Muscle layer of colon (tissue), 2 donors: ENCODE measurements around the gene NIF3L1.

ENCODE experiments used
- H3K27ac ChIP-seq: one replicate; pipeline ENCODE4 v1.7.0; 2013; ENCODE audit warnings: low read depth, mild to moderate bottlenecking, low read length, moderate library complexity
- H3K27me3 ChIP-seq, 2 donors: one replicate each; pipeline ENCODE4 v1.7.0; 2013; ENCODE audit warnings: low read length in 2 of 2, mild to moderate bottlenecking in 2 of 2; ENCODE audit not compliant: insufficient read depth in 2 of 2, control insufficient read depth in 1 of 2
- H3K36me3 ChIP-seq: one replicate; pipeline ENCODE4 v1.7.0; 2013; ENCODE audit warnings: mild to moderate bottlenecking, low read length; ENCODE audit not compliant: insufficient read depth
- H3K4me1 ChIP-seq: one replicate; pipeline ENCODE4 v1.7.0; 2013; ENCODE audit warnings: mild to moderate bottlenecking, low read length; ENCODE audit not compliant: insufficient read depth
- H3K4me3 ChIP-seq, 2 donors: one replicate each; pipeline ENCODE4 v1.7.0; 2013; ENCODE audit warnings: low read length in 2 of 2, low read depth in 1 of 2, mild to moderate bottlenecking in 1 of 2, moderate library complexity in 1 of 2
- H3K9ac ChIP-seq: one replicate; pipeline ENCODE4 v1.7.0; 2013; ENCODE audit warnings: low read length
- H3K9me3 ChIP-seq: one replicate; pipeline ENCODE4 v1.7.0; 2013; ENCODE audit warnings: mild to moderate bottlenecking, low read length
- donor health status: abdominal sarcoma.
- donor health status: Adenocarcinoma of cecum.

The NIF3L1 gene

DNA sequence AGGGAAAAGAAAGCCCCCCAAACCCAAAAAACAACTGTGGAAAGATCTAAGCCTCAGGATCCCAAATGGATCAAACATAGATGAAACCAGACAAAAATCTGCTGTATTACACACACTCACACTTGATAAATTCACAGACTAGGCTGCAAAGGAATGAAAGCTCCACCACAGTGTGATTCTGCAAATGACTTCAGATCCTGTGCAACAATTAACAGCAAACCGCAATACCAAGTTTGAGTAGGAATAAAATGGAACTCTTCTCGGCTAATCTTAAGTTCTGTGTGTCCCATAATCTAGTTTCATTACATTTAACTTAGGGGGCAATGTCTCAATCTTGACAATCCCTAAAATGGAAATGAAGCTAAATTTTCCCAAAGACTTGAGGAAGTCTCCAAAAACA is 36.6 kb upstream of the NIF3L1 start:
- Histone ChIP-seq H3K9ac (no peak overlapping the region), H3K27me3 (no peaks in the 10 kb centered on the region), H3K4me3 (no peak overlapping the region), H3K27ac (no peak overlapping the region), H3K4me1 (peaks cover 6% of the 10 kb centered on the region), H3K9me3 (no peaks in the 10 kb centered on the region), H3K36me3 (peaks cover 68% of the 10 kb centered on the region)

DNA sequence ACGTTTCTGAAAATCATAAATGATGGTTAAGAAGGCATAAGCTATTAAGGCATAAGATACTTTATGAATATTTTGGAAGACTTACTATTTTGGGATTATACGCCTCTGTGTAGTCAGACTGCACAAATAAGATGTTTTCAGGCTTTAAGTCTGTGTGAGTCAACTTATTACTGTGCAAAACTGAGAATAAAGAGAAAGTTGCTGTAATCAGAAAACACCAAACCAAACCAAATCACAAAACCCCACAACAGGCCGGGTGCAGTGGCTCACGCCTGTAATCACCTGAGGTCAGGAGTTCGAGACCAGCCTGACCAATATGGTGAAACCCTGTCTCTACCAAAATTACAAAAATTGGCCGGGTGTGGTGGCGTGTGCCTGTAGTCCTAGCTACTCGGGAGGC is 32.4 kb upstream of the NIF3L1 start:
- Histone ChIP-seq H3K4me1 (peaks cover 47% of the 10 kb centered on the region), H3K36me3 (peaks cover 75% of the 10 kb centered on the region), H3K9ac (no peak overlapping the region), H3K9me3 (no peaks in the 10 kb centered on the region), H3K4me3 (no peak overlapping the region), H3K27me3 (no peaks in the 10 kb centered on the region), H3K27ac (no peak overlapping the region)

DNA sequence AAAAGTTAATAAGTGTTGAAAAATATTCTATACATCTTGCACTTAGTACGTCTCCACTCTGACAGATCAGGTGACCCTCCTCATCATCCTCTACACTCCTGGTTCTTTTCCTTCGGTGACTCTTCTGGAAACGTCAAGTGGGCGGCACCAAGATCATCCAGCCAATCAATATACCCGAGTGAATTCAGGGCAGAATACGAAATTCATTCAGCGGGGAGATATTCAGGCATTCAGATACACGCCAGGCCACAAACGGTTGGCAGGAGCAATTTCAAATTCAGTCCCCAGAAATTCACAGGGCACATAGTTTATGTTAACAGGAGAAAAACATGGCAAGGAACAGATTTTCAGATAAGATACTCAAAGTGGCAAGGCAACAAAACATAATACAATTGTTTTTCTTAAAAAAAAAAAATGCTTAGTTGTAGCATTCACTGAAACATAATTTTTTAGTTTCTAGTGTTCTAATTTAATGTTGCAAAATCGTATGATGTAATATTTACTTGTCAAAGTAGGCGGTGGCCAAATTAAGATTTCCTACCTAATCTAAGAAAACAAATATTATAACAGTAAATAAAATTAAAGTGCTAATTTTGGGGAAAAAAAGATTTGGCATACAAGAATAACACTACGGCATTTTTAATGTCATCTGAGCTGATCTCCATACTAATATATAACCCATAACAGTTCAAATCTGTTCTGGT is 28.9 kb upstream of the NIF3L1 start:
- H3K9me3 ChIP-seq, result no peaks in the 10 kb centered on the region
- peaks cover 47% of the 10 kb centered on the region for H3K4me1 ChIP-seq
- no peak overlapping the region for H3K27ac ChIP-seq
- no peaks in the 10 kb centered on the region for H3K27me3 ChIP-seq
- H3K36me3 ChIP-seq, result peaks cover 43% of the 10 kb centered on the region
- H3K9ac ChIP-seq, result peak overlapping the region; percentile 22
- H3K4me3 ChIP-seq, result peak overlapping the region in 1 of 2 donors; percentile 93

DNA sequence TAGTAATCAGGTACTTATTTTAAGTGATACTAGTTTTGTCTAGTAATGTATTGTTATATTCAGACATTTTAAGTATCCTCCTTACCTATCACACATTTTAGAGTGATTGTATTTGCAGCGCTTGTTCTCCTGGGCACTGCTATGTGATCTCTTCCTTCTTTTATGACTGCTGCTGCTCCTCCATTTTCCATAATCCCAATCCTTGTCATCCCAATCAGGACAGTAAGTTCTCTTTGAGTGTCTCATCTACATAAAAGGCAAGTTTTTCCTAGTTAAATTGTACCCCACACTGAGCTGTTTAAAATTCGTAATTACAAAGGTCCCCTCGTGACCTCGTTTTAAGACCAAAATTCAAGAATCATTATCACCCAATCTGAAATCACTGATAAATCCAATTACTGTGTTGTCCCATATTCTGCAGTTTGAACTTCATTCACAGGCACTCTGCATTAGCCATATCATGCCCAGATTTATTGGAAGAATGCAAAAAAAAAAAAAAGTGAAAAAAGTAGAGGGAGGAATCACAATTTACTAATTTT is 27.5 kb upstream of the NIF3L1 start:
- Histone ChIP-seq H3K27ac (peak overlapping the region; percentile 3), H3K36me3 (peaks cover 32% of the 10 kb centered on the region), H3K9me3 (no peaks in the 10 kb centered on the region), H3K9ac (peak overlapping the region; percentile 47), H3K4me3 (peak overlapping the region; percentile 33 to 93), H3K4me1 (peaks cover 47% of the 10 kb centered on the region), H3K27me3 (no peaks in the 10 kb centered on the region)

- Histone ChIP-seq H3K27ac (peak overlapping the region; percentile 100), H3K27me3 (no peaks in the 10 kb centered on the region), H3K9ac (peak overlapping the region; percentile 93), H3K9me3 (no peaks in the 10 kb centered on the region), H3K4me3 (peak overlapping the region; percentile 93 to 99), H3K4me1 (peaks cover 42% of the 10 kb centered on the region), H3K36me3 (peaks cover 23% of the 10 kb centered on the region)
These were observed 26.6 kb upstream of the NIF3L1 start for GRCh38 chr2:200862532-200863000.

- no peaks in the 10 kb centered on the region for H3K9me3 ChIP-seq
- H3K9ac ChIP-seq, result peak overlapping the region; percentile 93
- H3K36me3 ChIP-seq, result peaks cover 11% of the 10 kb centered on the region
- H3K27ac ChIP-seq, result peak overlapping the region; percentile 100
- H3K4me3 ChIP-seq, result peak overlapping the region; percentile 93 to 99
- no peaks in the 10 kb centered on the region for H3K27me3 ChIP-seq
- H3K4me1 ChIP-seq, result peaks cover 29% of the 10 kb centered on the region
These were observed 25.4 kb upstream of the NIF3L1 start for GRCh38 chr2:200863782-200864175.

- peak within 1 kb of the TSS; percentile 93 to 99 for H3K4me3 ChIP-seq
- peak within 1 kb of the TSS; percentile 93 for H3K9ac ChIP-seq
- H3K27me3 ChIP-seq, result no peaks in the 10 kb centered on the region
- no peaks in the 10 kb centered on the region for H3K9me3 ChIP-seq
- peaks cover 23% of the 10 kb centered on the region for H3K4me1 ChIP-seq
- H3K27ac ChIP-seq, result peak within 1 kb of the TSS; percentile 100
- peaks cover 5% of the 10 kb centered on the region for H3K36me3 ChIP-seq
These were observed 24.8 kb upstream of the NIF3L1 start, which contains the start of gene CLK1 for GRCh38 chr2:200864176-200865034. Gene CLK1 (minus strand): TSS chr2:200864658. CDS start chr2:200861862, 2,796 bp downstream.

- Histone ChIP-seq H3K9ac (no peak overlapping the region), H3K4me1 (no peaks in the 10 kb centered on the region), H3K27ac (no peak overlapping the region), H3K9me3 (no peaks in the 10 kb centered on the region), H3K36me3 (no peaks in the 10 kb centered on the region), H3K27me3 (no peaks in the 10 kb centered on the region), H3K4me3 (no peak overlapping the region)
These were observed 20.2 kb upstream of the NIF3L1 start for GRCh38 chr2:200869014-200869413.

- Histone ChIP-seq H3K27me3 (no peaks in the 10 kb centered on the region), H3K36me3 (peaks cover 12% of the 10 kb centered on the region), H3K9ac (no peak overlapping the region), H3K27ac (no peak overlapping the region), H3K4me1 (no peaks in the 10 kb centered on the region), H3K4me3 (no peak overlapping the region), H3K9me3 (no peaks in the 10 kb centered on the region)
These were observed 18.0 kb upstream of the NIF3L1 start for GRCh38 chr2:200871151-200871550.

- Histone ChIP-seq H3K27ac (no peak overlapping the region), H3K9ac (no peak overlapping the region), H3K27me3 (no peaks in the 10 kb centered on the region), H3K4me3 (no peak overlapping the region), H3K36me3 (peaks cover 17% of the 10 kb centered on the region), H3K9me3 (no peaks in the 10 kb centered on the region), H3K4me1 (no peaks in the 10 kb centered on the region)
These were observed 15.6 kb upstream of the NIF3L1 start for GRCh38 chr2:200873560-200873959.

GRCh38 chr2:200877443-200877842 is 11.7 kb upstream of the NIF3L1 start:
- Histone ChIP-seq H3K4me3 (no peak overlapping the region), H3K27ac (no peak overlapping the region), H3K27me3 (no peaks in the 10 kb centered on the region), H3K4me1 (no peaks in the 10 kb centered on the region), H3K9ac (no peak overlapping the region), H3K9me3 (no peaks in the 10 kb centered on the region), H3K36me3 (peaks cover 45% of the 10 kb centered on the region)
